Activated T-cell treated with anti-CD3 and anti-CD28 coated beads for 24 hours (primary cell): ENCODE results near the gene ACAD10.
"Not testable (repeated sequence)": the region's sequence is repeated elsewhere in the genome, so short reads cannot be mapped to it uniquely, and the experiment has no call there.

Experiments used
- DNase-seq: peaks from one replicate; pipeline ENCODE4 v3.0.0-alpha.2; 2020; ENCODE audit warnings: low read depth

The ACAD10 gene

DNA sequence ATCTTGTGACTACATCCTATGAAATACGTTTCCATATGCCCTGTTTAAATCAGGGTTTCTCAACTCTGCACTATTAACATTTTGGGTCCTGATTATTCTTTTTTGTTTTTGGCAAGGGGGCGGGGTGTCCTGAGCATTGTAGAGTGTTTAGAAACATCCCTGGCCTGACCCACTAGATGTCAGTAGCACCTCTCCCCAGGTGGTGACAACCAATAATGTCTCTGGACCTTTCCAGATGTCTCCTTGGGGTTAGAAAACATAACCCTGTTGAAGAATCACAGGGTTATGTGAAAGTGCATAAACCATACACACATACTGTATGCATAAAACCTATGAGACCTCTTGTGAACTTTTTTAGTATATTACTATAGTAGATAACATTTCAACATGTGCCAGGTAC, 1.4 kb downstream of the ACAD10 start:
- DNase-seq = no peak

DNA sequence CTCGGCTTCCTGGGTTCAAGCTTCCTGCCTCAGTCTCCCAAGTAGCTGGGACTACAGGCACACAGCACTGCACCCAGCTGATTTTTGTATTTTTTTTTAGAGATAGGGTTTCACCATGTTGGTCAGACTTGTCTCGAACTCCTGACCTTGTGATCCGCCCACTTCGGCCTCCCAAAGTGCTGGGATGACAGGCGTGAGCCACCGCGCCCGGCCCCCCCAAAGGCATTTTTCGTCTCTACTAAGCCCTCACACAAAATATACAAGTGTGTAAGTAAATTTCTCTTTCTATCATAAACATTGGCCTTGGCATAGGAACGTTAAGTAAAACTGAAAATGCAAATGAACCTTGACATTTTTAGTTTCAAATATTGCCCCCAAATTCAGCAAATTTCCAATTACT, 2.1 kb downstream of the ACAD10 start:
- DNase-seq = no peak

DNA sequence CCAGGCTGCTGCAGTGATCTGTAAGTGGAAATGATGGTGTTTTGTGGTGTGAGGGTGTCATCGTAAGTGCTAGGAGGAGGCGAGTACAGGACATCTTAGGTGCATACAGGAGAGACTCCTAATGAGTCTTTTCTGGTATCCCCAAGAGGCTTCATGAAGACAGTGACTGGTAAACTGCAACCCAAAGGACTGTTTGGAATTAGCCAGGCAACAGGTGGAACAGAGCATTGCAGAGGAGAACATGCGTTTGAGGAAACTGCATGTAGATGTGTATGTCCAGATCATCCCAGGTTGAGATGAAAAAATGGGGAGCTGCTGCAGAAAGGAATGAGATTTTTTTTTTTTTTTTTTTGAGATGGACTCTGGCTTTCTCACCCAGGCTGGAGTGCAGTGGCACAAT, 5.4 kb downstream of the ACAD10 start:
- DNase-seq = no peak

DNA sequence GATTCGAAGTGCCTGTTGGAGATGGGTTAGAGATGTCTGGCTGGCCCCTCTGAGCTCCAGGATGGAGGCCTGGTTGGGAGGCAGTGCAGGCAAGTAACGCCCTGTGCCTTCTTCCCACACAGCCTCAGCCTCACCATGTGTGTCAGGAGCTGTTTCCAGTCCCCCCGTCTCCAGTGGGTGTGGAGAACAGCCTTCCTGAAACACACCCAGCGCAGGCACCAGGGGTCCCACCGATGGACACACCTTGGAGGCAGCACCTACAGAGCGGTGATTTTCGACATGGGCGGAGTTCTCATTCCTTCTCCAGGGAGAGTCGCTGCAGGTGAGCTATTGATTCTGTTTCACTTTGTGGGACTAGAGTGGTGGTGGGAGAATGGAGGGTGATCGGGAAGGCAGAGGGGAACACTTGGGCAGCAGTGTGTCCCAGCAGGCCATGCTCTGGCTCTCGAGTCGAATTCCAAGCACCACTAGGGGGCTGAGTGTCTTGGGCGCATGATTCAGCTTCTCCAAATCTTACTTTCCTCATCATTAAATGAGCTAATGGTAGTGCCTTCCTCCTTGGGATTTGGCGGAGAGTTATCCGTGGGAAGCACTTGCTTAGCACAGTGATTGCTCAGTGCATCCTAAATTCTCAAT, 6.8 kb downstream of the ACAD10 start:
- DNase-seq = no peak

DNA sequence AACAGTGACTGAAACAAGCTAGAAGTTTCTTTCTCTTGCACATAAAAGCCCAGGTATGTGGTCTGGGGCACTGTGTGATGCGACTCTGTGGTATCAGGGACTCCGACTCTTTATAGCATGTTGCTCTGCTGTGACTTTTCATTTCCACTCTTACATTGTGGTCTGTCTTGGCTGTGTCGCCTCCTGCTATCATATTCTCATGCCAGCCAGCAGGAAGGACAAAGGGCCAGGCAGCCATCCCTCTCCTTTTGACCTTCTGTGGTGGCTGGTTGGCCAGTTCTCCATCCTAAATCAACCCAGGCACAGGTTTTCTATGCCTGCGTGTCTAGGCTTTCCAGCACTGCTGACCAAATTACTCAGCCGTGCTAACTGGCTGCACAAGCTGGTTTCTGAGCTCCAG, 8.0 kb downstream of the ACAD10 start:
- DNase-seq = no peak

DNA sequence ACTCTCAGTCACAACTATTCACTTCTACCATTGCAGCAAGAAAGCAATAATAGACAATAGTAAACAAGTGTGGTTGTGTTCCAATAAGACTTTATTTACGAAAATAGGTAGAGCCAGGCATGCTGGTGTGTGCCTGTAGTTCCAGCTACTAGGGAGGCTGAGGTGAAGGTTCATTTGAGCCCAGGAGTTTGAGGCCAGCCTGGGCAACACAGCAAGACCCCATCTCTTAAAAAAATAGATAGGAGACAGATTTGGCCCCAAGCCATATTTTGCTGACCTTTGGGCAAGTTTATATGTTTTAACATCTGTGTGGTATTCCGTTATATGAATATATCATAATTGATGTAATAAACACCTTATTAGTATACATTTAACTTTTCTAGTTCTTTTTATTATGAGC, 14.1 kb downstream of the ACAD10 start:
- DNase-seq = no peak

DNA sequence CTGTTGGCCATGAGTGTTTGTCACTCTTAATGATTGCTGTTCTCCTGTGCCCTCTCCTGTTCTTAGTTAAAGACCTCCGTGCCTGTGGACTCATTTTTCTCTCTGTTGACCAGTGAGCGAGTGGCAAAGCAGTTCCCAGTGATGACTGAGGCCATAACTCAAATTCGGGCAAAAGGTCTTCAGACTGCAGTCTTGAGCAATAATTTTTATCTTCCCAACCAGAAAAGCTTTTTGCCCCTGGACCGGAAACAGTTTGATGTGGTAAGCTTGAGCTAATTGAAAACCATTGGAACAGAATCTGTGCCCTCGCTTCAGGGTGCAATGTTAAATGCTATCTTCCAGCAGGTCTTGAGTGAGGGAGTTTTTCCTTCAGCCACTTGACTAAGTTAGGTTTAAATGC, 19.8 kb downstream of the ACAD10 start:
- DNase-seq = no peak

DNA sequence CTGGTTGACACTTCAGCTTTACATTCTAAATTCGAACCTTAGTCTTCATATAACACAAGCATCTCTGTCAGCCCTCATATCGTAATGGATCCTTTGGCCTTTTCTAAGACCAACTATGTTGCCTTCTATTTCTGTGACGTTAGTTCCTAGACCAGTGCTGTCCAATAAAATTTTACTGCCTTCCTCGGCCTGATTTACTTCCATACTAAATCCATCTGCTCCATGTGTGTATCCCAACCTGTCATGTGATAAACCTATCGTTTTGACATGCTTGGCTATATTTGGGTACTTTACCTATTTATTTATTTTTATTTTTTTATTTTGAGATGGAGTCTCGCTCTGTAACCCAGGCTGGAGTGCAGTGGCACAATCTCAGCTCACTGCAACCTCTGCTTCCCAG, 20.3 kb downstream of the ACAD10 start:
- DNase-seq = no peak

DNA sequence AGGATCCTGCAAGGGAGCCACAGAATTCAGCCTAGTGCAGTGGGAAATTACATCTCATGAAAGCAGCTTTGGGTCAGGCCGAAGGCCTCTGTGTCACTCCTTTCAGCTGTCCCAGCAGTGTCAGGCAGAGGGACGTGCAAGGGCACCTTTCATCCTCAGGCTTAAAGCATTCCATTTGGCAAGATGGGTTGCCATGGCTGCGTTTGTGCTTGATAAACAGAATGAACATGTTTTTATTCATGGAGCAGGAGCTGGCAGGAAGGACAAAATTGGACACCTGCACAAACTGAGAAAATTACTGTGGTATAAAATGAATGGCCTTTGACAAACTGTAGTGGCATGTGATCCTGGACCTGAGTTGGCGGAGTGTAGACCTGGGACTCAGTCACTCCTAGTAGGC, 29.4 kb downstream of the ACAD10 start:
- no peak for DNase-seq

DNA sequence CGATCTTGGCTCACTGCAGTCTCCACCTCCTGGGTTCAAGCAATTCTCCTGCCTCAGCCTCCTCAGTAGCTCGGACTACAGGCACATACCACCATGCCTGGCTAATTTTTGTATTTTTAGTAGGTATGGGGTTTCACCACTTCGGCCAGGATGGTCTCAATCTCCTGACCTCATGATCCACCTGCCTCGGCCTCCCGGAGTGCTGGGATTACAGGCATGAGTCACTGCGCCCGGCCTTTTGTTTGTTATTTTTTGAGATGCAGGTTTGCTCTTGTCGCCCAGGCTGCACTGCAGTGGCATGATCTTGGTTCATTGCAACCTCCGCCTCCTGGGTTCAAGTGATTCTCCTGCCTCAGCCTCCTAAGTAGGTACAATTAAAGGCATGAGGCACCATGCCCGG, 33.5 kb downstream of the ACAD10 start:
- not testable (repeated sequence) for DNase-seq

DNA sequence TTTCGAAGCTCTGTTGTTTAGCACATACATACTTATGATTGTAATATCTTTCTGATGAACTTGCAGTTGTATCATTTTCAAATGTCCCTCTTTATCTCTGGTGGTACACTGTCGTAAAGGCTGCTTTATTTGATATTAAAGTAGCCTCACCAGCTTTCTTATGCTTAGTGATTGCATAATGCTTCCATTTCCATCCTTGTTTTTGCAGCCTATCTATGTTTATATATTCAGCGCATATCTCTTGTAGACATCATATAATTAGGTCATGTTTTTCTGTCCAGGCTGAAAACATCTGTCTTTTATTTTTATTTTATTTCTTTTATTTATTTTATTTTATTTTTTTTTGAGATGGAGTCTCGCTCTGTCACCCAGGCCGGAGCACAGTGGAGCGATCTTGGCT, 34.6 kb downstream of the ACAD10 start:
- no peak for DNase-seq

DNA sequence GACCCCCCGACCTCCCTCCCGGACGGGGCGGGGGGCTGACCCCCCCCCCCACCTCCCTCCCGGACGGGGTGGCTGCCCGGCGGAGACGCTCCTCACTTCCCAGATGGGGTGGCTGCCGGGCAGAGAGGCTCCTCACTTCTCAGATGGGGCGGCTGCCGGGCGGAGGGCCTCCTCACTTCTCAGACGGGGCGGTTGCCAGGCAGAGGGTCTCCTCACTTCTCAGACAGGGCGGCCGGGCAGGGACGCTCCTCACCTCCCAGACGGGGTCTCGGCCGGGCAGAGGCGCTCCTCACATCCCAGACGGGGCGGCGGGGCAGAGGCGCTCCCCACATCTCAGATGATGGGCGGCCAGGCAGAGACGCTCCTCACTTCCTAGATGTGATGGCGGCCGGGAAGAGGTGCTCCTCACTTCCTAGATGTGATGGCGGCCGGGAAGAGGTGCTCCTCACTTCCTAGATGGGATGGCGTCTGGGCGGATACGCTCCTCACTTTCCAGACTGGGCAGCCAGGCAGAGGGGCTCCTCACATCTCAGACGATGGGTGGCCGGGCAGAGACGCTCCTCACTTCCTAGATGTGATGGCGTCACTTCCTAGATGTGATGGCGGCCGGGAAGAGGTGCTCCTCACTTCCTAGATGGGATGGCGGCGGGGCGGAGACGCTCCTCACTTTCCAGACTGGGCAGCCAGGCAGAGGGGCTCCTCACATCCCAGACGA, 38.0 kb downstream of the ACAD10 start:
- DNase-seq = not testable (repeated sequence)

DNA sequence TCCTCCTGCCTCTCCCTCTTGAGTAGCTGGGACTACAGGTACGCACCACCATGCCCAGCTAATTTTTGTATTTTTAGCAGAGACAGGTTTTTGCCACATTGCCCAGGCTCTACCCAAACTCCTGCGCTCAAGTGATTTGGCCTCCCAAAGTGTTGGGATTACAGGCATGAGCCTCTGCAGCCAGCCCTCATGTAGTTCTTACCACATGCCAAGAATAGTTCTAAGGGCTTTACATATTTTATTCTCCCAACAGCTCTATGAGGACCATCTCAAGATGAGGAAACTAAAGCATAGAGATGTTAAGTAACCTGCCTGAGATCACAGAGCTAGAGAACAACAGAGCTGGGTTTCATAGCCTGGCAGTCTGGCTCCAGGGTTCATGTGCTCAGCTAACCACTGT, 42.9 kb downstream of the ACAD10 start:
- DNase-seq = no peak

DNA sequence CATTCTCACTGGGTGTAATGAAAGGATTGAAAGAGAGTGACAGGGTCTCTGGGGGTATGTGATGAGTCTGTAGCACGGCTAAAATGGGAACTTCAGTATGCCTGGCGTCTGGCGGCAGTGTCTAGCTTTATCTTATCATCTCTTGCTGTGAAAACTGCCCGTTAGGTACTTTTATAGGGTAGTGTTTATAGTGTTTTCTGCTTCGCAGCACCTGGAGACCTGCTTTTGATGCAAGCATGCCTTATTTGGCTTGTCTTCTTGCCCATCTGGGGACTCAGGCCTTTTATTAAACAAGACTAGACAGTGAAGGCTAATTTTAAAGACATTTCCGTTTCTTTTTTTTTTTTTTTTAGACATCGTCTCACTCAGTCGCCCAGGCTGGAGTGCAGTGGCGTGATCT, 44.6 kb downstream of the ACAD10 start:
- DNase-seq = no peak

DNA sequence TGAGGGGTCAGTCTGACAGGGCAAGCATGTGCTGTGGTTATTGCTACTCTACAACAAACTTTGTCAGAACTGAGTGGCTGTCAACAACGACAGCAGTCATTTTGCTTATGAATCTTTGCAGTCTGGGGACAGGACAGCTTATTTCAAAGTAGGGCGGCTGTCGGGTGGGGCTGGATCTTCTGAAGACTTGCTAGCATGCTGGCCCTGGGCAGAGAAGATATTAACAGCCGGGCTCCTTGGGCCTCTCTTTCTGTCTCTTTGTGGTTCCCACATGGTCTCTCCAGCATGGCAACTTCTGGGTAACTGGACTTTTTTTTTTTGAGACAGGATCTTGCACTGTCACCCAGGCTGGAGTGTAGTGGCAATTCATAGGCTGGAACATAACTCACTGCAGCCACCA, 46.9 kb downstream of the ACAD10 start:
- no peak for DNase-seq

DNA sequence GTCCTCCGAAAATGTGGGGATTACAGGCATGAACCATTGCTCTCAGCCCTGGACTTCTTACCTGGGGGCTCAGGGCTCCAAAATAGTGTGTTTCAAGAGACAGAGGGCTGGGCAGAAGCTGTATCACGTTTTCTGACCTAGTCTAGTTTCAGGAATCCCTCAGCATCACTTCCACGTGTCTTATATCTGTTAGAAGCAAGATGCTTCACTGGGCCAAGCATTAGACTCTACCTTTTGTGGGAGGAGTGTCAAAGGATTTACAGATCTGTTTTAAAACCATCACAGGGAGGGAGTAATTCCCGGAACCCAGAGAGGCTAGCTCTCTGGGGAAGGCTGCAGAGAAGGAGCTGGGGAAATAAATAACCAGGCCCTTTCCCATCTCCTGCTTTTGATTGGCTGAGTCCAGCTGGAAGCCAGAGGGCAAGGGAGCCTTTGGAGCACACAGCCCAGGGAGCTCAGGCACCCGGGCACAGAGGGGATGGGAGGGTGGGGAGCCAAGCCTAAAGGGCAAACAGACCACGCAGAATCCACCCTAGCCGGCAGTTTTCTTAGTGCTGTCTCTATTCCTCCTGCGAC, 47.6 kb downstream of the ACAD10 start:
- no peak for DNase-seq

DNA sequence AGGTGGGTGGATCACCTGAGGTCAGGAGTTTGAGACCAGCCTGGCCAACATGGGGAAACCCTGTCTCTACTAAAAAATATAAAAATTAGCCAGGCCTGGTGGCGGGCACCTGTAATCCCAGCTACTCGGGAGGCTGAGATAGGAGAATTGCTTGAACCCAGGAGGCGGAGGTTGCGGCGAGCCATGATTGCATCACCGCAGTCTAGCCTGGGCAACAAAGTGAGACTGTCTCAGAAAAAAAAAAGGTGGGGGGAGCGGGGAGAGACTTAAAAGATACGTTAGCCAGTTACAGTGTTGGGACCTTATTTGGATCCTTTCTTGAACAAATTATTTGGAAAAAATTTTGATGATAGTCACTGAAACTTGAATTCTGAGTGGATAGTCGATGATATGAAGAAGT, 53.7 kb downstream of the ACAD10 start:
- DNase-seq = not testable (repeated sequence)

DNA sequence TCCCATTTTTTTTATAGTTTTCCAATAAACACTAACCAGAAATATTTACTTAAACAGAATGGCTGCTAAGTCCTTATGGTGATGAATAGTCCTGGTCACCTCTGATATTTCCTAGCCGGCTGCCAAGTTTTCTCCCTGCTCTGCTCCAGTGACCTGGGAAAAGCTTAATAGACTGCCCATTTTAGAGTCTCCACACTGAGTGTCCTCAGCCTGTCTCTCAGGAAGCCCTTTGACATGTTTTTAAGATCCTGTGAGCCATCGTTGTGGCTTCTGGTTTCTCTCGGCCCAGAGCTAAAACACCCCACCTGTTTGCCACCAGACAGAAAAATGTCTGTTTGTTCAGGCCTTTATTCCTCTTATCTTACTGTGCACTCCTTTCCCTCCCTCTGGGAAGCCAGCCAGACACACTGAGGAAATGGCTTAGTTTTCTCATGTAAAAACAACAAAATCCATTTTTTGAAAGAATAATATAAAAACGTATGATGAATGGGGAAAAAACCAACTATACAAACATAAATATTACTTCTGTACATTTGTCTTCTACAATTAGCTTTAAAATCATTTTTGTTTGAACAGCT, 55.5 kb downstream of the ACAD10 start:
- no peak for DNase-seq

DNA sequence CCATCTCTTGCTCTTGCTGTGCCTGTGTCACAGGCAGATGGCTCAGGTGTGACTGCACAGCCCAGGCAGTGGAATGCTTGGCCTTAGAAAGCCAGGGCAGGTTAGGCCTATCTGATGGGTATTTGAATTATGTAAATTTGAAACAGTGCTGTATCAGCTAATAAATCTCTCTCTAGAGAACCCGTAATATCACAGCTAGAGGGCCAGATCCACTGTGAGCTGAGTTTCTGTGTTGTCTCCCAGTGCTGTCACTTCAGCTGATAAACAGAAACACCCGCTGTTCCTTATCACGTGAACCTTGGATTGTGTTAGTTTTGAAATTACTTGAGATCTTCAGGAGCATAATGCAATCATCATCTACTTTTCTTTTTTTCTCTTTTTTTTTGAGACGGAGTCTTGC, 59.4 kb downstream of the ACAD10 start:
- no peak for DNase-seq

DNA sequence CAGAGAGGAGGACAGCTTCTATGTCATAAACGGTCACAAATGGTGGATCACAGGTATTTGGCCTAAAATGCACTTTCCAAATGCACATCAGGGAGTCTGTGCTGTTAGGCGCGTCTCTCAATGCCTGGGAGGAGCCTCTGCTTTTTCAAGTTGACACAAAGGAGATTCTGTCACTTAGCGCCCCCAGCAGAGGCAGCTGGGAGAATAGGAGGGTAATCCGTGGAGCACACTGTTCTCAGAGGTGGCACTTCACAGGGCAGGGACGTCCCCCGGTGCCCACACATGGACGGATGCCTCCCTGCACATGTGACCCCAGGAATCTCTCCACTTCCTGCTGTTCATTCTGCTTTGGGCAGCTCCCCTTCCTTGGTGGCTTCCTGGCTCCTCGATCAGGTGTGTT, 61.5 kb downstream of the ACAD10 start:
- DNase-seq = no peak

DNA sequence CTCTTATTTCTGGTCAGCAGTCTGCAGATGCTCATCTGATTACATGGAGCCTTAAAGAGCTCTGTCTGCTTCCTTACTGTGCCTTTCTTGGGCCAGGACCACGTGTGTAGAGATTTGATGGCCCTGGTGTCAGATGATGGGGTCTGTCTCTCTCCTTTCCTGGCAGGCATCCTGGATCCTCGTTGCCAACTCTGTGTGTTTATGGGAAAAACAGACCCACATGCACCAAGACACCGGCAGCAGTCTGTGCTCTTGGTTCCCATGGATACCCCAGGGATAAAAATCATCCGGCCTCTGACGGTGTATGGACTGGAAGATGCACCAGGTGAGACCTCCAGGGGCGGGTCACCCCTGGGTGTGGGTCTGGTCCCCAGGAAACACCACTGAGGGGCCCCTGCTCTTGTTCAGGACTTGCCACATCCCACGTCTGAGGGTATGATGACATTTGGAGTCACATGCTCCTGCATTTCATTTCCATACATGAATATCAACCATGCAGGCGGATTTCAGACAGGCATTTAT, 62.4 kb downstream of the ACAD10 start:
- DNase-seq = no peak

DNA sequence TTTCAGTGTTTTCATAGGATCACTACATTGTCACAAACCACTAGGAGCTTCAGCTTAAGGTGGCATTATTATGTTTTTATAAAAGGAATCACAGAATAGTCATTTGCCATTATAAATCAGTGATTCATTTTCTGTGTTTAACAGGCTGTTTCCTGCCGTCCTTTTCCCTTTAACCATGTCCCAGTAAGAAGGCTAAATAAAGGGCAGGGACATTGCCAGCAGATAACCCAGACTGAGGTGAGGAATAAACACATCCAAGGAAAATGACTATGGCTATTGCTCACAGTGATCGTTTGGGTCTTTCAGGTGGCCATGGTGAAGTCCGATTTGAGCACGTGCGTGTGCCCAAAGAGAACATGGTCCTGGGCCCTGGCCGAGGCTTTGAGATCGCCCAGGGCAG, 63.0 kb downstream of the ACAD10 start:
- DNase-seq = no peak

DNA sequence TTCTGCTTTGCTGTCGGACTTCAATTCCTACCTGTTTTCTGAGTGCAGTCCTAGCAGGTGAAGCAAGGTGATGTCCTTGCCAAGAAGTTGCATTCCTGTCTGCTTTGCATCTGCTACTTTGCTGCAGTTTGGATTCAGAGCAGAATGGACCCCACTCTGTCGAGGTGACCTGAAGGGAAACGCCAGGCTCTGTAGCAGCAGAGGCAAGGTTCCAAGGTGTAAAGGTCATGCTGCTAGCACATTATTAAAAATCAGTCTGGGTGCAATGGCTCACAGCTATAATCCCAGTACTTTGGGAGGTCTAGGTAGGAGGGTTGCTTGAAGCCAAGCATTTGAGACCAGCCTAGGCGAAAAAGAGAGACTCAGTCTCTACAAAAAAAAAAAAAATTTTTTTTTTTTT, 63.5 kb downstream of the ACAD10 start:
- no peak for DNase-seq
